LNCAP (cell line): Measurements from ENCODE around the gene IQUB.

Experiments used
- TF ChIP-seq, protein P1 (sequence below): fragments of 450-650 bp; IDR thresholded peaks from 2 replicates; pipeline ENCODE4 v1.5.1; 2017; ENCODE audit warnings: mild to moderate bottlenecking

Gene IQUB

GRCh38 chr7:123485187-123485586 is 49.2 kb downstream of the IQUB start:
- TF ChIP-seq, protein P1, sequence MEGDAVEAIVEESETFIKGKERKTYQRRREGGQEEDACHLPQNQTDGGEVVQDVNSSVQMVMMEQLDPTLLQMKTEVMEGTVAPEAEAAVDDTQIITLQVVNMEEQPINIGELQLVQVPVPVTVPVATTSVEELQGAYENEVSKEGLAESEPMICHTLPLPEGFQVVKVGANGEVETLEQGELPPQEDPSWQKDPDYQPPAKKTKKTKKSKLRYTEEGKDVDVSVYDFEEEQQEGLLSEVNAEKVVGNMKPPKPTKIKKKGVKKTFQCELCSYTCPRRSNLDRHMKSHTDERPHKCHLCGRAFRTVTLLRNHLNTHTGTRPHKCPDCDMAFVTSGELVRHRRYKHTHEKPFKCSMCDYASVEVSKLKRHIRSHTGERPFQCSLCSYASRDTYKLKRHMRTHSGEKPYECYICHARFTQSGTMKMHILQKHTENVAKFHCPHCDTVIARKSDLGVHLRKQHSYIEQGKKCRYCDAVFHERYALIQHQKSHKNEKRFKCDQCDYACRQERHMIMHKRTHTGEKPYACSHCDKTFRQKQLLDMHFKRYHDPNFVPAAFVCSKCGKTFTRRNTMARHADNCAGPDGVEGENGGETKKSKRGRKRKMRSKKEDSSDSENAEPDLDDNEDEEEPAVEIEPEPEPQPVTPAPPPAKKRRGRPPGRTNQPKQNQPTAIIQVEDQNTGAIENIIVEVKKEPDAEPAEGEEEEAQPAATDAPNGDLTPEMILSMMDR: no peak

GRCh38 chr7:123484199-123484598 is 50.2 kb downstream of the IQUB start:
- TF ChIP-seq, protein P1: no peak

GRCh38 chr7:123480107-123480506 is 54.3 kb downstream of the IQUB start:
- TF ChIP-seq, protein P1: no peak

- TF ChIP-seq, protein P1: no peak
These were observed 61.5 kb downstream of the IQUB start for GRCh38 chr7:123472750-123473445.

GRCh38 chr7:123472327-123472726 is 62.1 kb downstream of the IQUB start:
- TF ChIP-seq, protein P1: no peak

GRCh38 chr7:123468303-123468702 is 66.1 kb downstream of the IQUB start:
- TF ChIP-seq, protein P1: no peak

DNA sequence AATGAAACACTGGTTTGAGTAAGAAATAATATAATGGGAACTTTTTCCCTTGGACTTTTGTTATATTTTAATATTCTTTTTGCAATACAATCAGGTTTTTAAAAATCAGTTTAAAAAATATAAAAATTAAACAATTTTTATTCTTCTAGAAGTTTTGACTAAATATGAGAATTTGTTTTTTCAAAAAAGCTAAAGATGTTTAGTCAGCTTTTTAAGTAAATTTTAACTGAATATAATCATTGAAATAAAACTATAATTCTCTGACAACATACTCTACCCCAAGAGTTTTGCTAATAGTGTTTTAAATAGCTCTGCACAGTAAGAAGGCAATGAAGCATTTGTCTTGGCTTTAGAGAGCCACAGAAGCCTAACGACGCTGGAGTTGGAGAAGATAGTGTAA is 70.5 kb downstream of the IQUB start:
- TF ChIP-seq, protein P1: no peak

GRCh38 chr7:123460616-123461015 is 73.8 kb downstream of the IQUB start:
- TF ChIP-seq, protein P1: no peak
